HG03095 (cell line): ENCODE results near the gene CFAP45.

Experiments used
- ATAC-seq: cut with Tn5 transposase; IDR thresholded peaks from one replicate; pipeline ENCODE4 v1.9.1; 2021; ENCODE audit warnings: moderate library complexity; ENCODE audit not compliant: unreplicated experiment

The CFAP45 gene

DNA sequence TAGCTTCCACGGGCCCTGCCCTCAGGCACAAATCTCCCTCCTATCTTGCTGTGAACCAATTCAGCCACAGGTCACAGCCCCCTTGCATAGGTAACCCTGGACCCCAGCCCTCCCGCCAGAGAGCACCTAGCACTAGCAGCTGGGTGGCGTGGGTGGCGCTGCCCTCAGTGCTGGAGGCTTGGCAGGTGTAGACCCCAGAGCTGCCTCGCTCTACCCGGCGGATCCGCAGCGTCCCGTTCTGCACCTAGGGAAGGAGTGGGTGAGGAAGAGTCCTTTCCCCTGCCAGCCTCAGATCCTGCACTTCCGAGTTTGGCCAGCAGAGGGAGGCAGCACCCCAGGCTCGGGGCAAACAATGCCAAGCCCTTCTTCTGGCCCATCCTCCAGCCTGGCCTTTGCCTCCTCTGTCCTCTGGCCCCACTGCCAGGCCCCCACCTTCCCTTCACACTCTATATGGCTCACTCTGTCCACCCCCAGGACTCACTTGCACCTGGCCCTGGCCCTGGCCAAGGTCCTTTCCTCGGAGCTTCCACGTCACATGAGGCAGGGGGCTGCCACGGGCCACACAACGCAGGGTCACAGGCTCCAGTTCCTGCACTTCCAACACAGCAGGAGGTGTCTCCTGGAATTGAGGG, 36.4 kb upstream of the CFAP45 start:
- no peak for ATAC-seq

DNA sequence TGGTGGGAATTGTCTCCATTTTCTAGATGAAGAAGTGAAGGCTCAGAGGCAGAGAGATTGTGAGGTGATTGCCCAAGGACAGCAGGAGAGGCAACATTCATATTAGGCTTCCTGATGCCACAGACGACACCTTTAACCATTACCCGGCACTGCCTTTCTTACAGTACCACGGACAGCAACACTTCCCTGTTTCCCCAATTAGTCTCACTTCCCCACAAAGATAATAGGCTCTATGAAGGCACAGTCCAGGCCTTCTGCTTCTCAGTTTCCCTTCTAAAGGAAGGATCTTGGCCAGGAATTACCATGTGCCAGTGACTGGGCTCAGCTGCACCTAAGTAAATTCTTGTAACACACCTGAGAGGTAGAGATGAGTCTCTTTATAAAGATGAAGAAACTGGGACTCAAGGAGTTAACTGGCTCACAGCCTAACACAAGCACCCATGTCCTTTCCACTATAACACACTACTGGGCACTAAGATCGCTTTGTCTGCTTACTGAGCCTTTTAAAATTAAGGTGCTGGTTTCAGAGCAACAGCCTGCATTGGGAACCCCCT, 35.8 kb upstream of the CFAP45 start:
- ATAC-seq = no peak

- no peak for ATAC-seq
Observed at GRCh38 chr1:159935305-159935704, 35.3 kb upstream of the CFAP45 start.

GRCh38 chr1:159934136-159935039, 34.4 kb upstream of the CFAP45 start:
- ATAC-seq = no peak

- ATAC-seq = no peak
Observed at GRCh38 chr1:159933347-159933746, 33.4 kb upstream of the CFAP45 start.

DNA sequence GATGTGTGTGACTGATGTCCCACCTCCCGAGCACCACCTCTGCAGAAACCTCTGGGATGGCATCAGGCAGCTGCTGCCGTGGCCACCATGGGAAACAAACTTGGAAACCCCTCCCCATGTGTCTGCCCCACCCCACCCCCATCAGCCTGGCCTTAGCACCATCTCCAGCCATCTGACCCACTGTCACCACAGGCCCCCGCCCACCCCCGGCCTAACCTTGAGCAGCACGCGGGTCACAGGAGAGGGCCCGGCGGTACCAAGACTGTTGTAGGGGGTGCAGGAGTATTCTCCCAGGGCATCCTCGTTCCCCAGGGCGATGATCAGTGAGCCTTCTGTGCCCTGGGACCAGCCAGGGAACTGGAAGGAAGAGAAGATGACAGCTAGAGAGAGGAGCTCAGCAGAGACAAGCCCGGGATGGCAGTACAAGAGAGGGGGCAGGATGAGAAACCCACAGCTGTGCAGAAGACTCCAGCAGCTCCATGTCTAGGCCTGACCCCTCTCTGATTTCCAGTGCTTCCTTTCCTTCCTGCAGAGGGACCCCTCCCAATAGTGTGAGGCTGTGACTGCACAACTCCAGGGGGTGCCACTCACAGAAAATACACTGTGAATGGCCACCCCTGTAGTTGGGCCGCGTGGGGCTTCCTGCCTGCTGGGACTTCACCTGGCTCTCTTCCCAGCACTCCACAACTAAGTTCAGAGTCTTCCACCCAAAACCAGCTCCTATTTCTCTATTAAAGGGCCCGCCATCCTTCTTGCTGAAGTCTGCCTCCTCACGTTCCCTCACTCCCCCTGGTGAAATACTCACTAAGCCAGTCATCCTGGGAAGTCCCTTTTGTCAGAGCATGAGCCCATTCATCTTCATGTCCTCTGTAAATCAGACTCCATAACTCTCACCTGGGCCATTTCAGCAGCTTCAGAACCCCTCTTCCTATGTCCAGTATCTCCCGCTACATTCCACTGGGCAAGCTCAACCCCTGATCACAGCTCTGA, 32.6 kb upstream of the CFAP45 start:
- ATAC-seq = no peak

- no peak for ATAC-seq
Observed at GRCh38 chr1:159931795-159932173, 31.8 kb upstream of the CFAP45 start.

- no peak for ATAC-seq
Observed at GRCh38 chr1:159931101-159931794, 31.3 kb upstream of the CFAP45 start.

DNA sequence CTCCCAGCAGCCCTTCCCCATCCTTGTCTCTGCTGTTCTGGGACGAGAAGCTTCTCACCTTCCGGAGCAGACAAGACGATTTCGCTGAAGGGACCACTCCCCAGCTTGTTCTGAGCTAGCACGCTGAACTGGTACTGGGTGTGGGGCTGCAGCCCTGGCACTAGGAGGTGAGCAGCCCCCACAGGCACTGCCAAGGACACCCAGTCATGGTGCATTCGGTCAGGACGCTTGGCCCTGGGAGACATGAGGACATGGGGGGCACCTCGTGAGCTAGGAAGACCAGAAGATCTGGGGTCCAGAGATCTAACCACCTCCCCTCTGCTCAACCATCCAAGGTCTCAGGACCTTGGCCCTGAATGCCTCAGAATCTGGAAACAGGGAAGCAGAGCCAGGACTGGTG, 30.7 kb upstream of the CFAP45 start:
- ATAC-seq = no peak

DNA sequence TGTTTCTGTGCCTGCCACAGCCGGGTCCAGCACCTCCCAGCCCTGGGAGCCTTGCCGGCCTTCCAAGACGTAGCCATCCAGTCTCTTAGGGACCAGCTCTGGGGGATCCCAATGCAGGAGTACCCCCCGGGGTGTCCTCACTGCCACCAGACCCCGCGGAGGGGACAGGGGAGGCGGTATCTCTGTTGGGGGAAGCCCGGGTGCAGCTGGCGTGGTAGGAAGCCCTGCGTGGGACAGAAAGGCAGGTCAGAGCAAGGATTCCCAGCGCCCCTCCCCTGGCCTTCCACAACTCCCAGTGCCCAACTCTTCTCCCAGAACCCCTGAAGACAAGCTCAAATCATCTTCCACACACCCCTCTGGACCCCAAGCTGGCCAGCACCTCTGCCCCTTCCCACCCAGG, 30.3 kb upstream of the CFAP45 start:
- no peak for ATAC-seq

DNA sequence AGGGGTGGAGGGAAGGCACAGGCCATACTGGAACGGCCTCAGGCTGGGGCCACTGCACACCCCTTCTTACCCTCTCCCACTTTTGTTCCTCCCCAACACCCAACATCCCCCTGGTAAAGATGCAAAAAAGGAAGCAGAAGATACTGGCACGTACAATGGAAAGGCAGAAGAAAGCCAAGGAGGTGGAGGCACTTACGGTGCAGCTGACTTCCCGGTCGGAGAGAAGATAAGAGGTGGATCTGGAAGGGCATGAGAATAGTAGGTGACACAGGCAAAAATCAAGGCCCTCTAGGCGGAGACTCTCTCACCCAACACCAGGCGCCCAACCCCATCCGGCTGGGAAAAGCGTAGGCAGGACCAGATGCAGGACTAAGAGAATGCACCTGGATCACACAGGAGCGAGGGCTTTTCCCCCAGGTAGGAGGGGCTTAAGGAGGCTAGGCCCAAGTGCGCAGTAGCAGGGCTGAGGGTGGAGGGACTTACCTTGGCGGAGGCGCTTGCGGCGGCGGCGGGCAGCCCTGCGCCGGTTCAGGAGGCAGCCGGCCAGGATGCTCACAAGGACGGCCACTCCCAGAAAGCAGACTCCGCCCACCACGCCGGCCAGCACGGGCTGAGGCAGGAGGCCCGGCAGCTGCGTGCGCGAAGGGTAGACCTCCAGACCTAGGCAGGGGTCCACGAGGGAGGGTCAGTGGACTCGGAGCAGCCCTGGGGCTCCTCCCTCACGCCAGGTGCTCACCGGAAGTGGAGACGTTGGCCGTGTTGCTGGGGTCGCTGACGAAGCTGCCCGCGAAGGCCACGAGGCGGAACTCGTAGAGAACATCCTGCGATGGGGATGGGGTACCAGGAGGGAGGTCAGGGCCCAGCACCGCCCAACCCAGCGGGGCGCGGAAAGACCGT, 29.4 kb upstream of the CFAP45 start:
- ATAC-seq = no peak

GRCh38 chr1:159928491-159929050, 28.6 kb upstream of the CFAP45 start:
- no peak for ATAC-seq

DNA sequence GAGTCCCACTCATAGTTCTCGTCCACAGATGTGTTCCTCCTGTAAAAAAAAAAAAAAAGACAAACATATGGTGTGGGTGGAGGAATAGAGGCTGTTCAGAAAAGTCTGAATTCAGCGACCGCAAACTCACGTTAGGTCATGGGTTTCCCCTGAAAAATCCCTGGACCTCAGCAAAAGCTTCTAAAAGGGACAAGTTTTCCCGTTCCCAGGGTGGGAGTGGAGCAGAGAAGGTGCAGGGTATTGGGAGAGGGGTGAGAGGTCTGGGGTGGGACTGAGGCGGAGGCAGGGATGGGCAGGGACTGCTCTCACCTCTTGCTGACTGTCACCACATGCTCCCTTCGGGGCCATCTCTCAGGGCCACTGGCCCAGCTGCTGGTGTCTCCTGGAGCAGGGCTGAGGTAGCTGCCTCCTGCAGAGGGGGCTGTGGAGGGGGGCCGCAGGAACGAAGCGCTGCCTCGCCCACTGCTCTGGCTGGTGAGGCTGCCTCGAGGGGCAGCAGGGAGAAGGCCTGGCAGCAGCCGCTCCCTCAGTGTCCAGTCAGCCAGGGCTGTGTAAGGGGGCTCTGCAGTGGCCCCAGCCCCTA, 28.0 kb upstream of the CFAP45 start:
- ATAC-seq = no peak

DNA sequence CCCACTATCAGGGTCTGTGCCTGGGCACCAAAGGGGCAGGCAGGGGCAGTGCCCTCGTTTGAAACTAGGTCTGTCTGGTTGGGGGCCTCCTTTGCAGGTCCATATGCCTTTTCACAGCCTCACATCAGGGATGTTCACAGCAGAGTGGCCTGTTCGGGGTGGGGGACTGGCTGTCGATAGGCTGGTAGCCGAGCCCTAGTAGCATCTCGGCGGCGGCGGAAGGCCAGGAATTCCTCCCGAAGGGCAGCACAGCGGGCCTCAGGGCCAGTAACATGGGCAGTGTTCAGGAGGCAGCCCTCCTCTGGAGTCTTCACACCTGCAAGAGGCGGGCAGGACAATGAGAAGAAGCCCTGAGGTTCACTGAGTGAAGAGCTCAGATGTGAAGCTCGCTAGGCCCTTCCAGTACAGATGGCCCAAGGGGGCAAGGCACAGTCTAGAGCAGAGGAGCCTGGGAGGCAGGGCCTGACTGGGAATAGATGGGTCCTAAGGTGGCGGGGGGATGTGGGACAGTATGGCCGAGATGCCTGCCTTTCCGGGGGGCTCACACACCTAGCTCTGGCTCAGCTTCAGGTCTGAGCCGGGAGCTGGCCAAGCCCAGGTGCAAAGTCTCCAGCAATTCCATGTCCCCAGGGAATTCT, 27.4 kb upstream of the CFAP45 start:
- no peak for ATAC-seq

GRCh38 chr1:159925719-159926078, 25.7 kb upstream of the CFAP45 start:
- ATAC-seq = peak; percentile 7

- ATAC-seq = peak; percentile 54
Observed at GRCh38 chr1:159924791-159925718, 25.1 kb upstream of the CFAP45 start, which contains the start of gene TAGLN2. Gene TAGLN2 (minus strand): TSS chr1:159925507. CDS start chr1:159920509, 4,998 bp downstream.
